Neural progenitor cell (in vitro differentiated cells): ENCODE results near the gene MDGA2. TPM values are rescaled to one million over a fixed set of nuclear protein-coding genes. Genes with fewer than 3 reads are reported as not detected.

ENCODE experiments used
- DNase-seq: peaks from one replicate; pipeline ENCODE4 v3.0.0-alpha.2; 2016; ENCODE audit warnings: low spot score
- H2AFZ ChIP-seq: fragments of 200-600 bp; sonication (generic); replicated peaks from 2 replicates; pipeline ENCODE4 v1.6.1; 2016; ENCODE audit warnings: antibody characterized with exemption
- H3F3A ChIP-seq: fragments of 200-600 bp; sonication (generic); 2 replicates; pipeline ENCODE4 v1.6.1; 2016; ENCODE audit warnings: antibody characterized with exemption, low read depth
- H3K27ac ChIP-seq: fragments of 200-600 bp; sonication (generic); 2 replicates; pipeline ENCODE4 v1.5.1; 2016; ENCODE audit warnings: mild to moderate bottlenecking
- H3K27me3 ChIP-seq: fragments of 200-600 bp; sonication (generic); 2 replicates; pipeline ENCODE4 v1.6.1; 2016; ENCODE audit warnings: mild to moderate bottlenecking, moderate library complexity
- H3K36me3 ChIP-seq: fragments of 200-600 bp; sonication (generic); 2 replicates; pipeline ENCODE4 v1.5.1; 2016
- H3K4me1 ChIP-seq: fragments of 200-600 bp; sonication (generic); 2 replicates; pipeline ENCODE4 v1.6.1; 2016; ENCODE audit warnings: mixed run types
- H3K4me2 ChIP-seq: fragments of 200-600 bp; sonication (generic); 2 replicates; pipeline ENCODE4 v1.6.1; 2016
- H3K4me3 ChIP-seq: fragments of 200-600 bp; sonication (generic); 2 replicates; pipeline ENCODE4 v1.5.1; 2016
- H3K79me2 ChIP-seq: fragments of 200-600 bp; sonication (generic); 2 replicates; pipeline ENCODE4 v1.6.1; 2016; ENCODE audit warnings: low read depth
- H3K9ac ChIP-seq: fragments of 200-600 bp; sonication (generic); 2 replicates; pipeline ENCODE4 v1.6.1; 2016
- H3K9me3 ChIP-seq: fragments of 200-600 bp; sonication (generic); 2 replicates; pipeline ENCODE4 v1.5.1; 2016; ENCODE audit warnings: low read depth
- H4K20me1 ChIP-seq: fragments of 200-600 bp; sonication (generic); 2 replicates; pipeline ENCODE4 v1.6.1; 2016; ENCODE audit warnings: low read depth
- H3K27ac Mint-ChIP-seq: 3 replicates; pipeline ENCODE4 v1.8.0; 2021; ENCODE audit warnings: mixed read lengths
- H3K27me3 Mint-ChIP-seq: 2 replicates; pipeline ENCODE4 v1.8.0; 2022; ENCODE audit warnings: low read depth, mild to moderate bottlenecking, inconsistent platforms, moderate library complexity, mixed read lengths; ENCODE audit not compliant: insufficient read depth
- H3K36me3 Mint-ChIP-seq: 3 replicates; pipeline ENCODE4 v1.8.0; 2021; ENCODE audit warnings: mixed read lengths
- H3K4me1 Mint-ChIP-seq: 3 replicates; pipeline ENCODE4 v1.8.0; 2021; ENCODE audit warnings: mixed read lengths
- H3K4me3 Mint-ChIP-seq: 3 replicates; pipeline ENCODE4 v1.8.0; 2021; ENCODE audit warnings: mild to moderate bottlenecking, moderate library complexity, mixed read lengths
- H3K9me3 Mint-ChIP-seq: 3 replicates; pipeline ENCODE4 v1.8.0; 2020; ENCODE audit warnings: mixed read lengths
- EZH2 ChIP-seq: fragments of 200-600 bp; sonication (generic); IDR thresholded peaks from 2 replicates; pipeline ENCODE4 v1.6.1; 2017; ENCODE audit warnings: antibody characterized with exemption, mild to moderate bottlenecking, moderate library complexity
- EZH2phosphoT487 ChIP-seq: fragments of 200-600 bp; sonication (generic); IDR thresholded peaks from 2 replicates; pipeline ENCODE4 v1.6.1; 2017; ENCODE audit warnings: antibody characterized with exemption
- total RNA-seq: library from RNA; depleted of rRNA; stranded (reverse); fragments of >200 nt; gene quantifications from 2 replicates; pipeline ENCODE4 v1.2.3, GENCODE V29; 2015; ENCODE audit warnings: low replicate concordance
- TF ChIP-seq, protein P1 (sequence below): fragments of 200-600 bp; sonication (generic); IDR thresholded peaks from 2 replicates; pipeline ENCODE4 v1.5.1; 2017; ENCODE audit warnings: antibody characterized with exemption, mild to moderate bottlenecking

Gene MDGA2
- total RNA-seq, 1 donor from 2014 or later: 1.0 TPM

DNA sequence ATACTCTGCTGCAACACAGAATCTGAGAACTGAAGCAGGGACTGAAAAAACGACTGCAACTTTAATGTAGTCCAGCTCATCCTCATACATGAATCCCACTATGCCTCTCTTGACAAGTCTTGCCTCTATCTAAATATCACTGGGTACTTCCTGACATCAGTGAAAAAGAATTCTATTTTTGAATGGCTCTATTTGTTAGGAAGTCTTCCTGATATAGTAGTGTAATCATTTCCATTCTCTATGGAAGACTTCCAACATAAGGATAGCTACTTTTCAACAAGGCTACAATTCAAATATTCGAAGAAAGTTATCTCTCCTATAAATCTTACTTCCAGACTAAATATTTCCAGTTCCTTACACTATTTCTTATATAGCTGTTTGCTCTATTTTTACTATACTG lies 167.5 kb downstream of the MDGA2 start:
- H3K4me3 ChIP-seq: no peak overlapping the region
- no peaks in the 10 kb centered on the region for H3K27me3 ChIP-seq
- no peaks in the 10 kb centered on the region for H3F3A ChIP-seq
- H3K27me3 Mint-ChIP-seq: no peaks in the 10 kb centered on the region
- H3K27ac ChIP-seq: no peak overlapping the region
- no peaks in the 10 kb centered on the region for H4K20me1 ChIP-seq
- peaks cover 8% of the 10 kb centered on the region for H3K4me1 ChIP-seq
- H3K27ac Mint-ChIP-seq: no peak overlapping the region
- H3K36me3 Mint-ChIP-seq: no peaks in the 10 kb centered on the region
- H3K36me3 ChIP-seq: no peaks in the 10 kb centered on the region
- H2AFZ ChIP-seq: no peak overlapping the region
- DNase-seq: no peak
- peaks cover 32% of the 10 kb centered on the region for H3K4me1 Mint-ChIP-seq
- peaks cover 2% of the 10 kb centered on the region for H3K9me3 Mint-ChIP-seq
- H3K9ac ChIP-seq: no peak overlapping the region
- H3K79me2 ChIP-seq: no peaks in the 10 kb centered on the region
- TF ChIP-seq EZH2 (no peak), EZH2phosphoT487 (no peak)
- TF ChIP-seq, protein P1, sequence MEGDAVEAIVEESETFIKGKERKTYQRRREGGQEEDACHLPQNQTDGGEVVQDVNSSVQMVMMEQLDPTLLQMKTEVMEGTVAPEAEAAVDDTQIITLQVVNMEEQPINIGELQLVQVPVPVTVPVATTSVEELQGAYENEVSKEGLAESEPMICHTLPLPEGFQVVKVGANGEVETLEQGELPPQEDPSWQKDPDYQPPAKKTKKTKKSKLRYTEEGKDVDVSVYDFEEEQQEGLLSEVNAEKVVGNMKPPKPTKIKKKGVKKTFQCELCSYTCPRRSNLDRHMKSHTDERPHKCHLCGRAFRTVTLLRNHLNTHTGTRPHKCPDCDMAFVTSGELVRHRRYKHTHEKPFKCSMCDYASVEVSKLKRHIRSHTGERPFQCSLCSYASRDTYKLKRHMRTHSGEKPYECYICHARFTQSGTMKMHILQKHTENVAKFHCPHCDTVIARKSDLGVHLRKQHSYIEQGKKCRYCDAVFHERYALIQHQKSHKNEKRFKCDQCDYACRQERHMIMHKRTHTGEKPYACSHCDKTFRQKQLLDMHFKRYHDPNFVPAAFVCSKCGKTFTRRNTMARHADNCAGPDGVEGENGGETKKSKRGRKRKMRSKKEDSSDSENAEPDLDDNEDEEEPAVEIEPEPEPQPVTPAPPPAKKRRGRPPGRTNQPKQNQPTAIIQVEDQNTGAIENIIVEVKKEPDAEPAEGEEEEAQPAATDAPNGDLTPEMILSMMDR: no peak
- H3K9me3 ChIP-seq: no peaks in the 10 kb centered on the region
- H3K4me2 ChIP-seq: no peak overlapping the region
- no peak overlapping the region for H3K4me3 Mint-ChIP-seq

DNA sequence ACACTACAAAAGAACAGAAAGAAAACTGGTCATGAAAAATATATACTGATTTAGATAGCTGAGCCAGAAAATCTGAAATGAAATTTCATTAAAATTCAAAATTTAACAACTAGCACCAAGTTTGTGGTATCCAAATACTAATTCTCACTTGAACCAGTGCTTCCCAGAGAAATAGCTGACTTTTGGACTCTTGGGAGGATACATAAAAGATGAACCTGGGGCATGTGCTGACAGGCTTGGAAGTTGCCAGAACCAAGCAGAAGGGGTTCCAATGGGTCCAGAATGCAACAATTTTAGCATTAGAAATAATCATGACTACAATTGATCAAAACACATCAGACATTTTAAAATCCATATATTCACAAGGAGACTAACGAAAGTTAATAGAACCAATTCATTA lies 175.0 kb downstream of the MDGA2 start:
- no peak for DNase-seq
- no peaks in the 10 kb centered on the region for H3K36me3 ChIP-seq
- no peaks in the 10 kb centered on the region for H4K20me1 ChIP-seq
- H3K4me3 Mint-ChIP-seq: no peak overlapping the region
- no peak overlapping the region for H3K4me2 ChIP-seq
- H3K27ac Mint-ChIP-seq: no peak overlapping the region
- no peak overlapping the region for H3K27ac ChIP-seq
- H3K36me3 Mint-ChIP-seq: no peaks in the 10 kb centered on the region
- TF ChIP-seq, protein P1: no peak
- TF ChIP-seq EZH2 (no peak), EZH2phosphoT487 (no peak)
- H3K9me3 ChIP-seq: no peaks in the 10 kb centered on the region
- H3K4me1 ChIP-seq: no peaks in the 10 kb centered on the region
- no peaks in the 10 kb centered on the region for H3K4me1 Mint-ChIP-seq
- H3K4me3 ChIP-seq: no peak overlapping the region
- H3K9ac ChIP-seq: no peak overlapping the region
- no peaks in the 10 kb centered on the region for H3K27me3 Mint-ChIP-seq
- no peak overlapping the region for H2AFZ ChIP-seq
- no peaks in the 10 kb centered on the region for H3K27me3 ChIP-seq
- H3F3A ChIP-seq: no peaks in the 10 kb centered on the region
- H3K79me2 ChIP-seq: no peaks in the 10 kb centered on the region
- peaks cover 7% of the 10 kb centered on the region for H3K9me3 Mint-ChIP-seq

DNA sequence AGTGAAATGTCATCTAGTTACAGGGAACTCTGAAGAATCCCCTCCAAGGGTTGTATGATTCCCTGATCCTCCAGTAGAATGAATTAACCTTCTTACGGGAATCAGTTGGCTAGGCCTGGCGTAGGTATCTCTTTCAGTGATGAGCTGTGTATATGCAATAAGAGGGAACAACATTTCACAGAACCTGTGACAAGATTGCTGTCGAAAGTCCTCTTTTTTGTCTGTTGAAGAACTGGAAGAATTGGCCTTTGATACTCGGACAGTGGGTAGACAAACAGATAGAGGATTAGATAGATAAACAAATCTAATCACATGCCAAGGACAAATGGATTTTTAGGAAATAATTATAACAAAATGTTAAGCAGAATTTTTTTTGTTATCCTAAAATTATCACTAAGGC lies 184.6 kb downstream of the MDGA2 start:
- H3K27ac ChIP-seq: no peak overlapping the region
- no peak overlapping the region for H3K27ac Mint-ChIP-seq
- H3K36me3 Mint-ChIP-seq: peaks cover 6% of the 10 kb centered on the region
- no peaks in the 10 kb centered on the region for H3K79me2 ChIP-seq
- no peaks in the 10 kb centered on the region for H3K36me3 ChIP-seq
- no peak overlapping the region for H3K4me2 ChIP-seq
- no peak for DNase-seq
- TF ChIP-seq EZH2 (no peak), EZH2phosphoT487 (no peak)
- TF ChIP-seq, protein P1: no peak
- no peak overlapping the region for H3K4me3 ChIP-seq
- H3K4me1 Mint-ChIP-seq: no peaks in the 10 kb centered on the region
- H3K4me1 ChIP-seq: no peaks in the 10 kb centered on the region
- no peak overlapping the region for H3K9ac ChIP-seq
- H3K27me3 ChIP-seq: no peaks in the 10 kb centered on the region
- H3K9me3 ChIP-seq: no peaks in the 10 kb centered on the region
- no peaks in the 10 kb centered on the region for H4K20me1 ChIP-seq
- H3K4me3 Mint-ChIP-seq: no peak overlapping the region
- H3F3A ChIP-seq: no peaks in the 10 kb centered on the region
- H3K27me3 Mint-ChIP-seq: no peaks in the 10 kb centered on the region
- H2AFZ ChIP-seq: no peak overlapping the region
- peaks cover 18% of the 10 kb centered on the region for H3K9me3 Mint-ChIP-seq
